HK-2 (cell line): ENCODE measurements around the gene RTP2.
A peak's percentile ranks its signal among the peaks of the same experiment; 100 is the strongest.

Experiments
- DNase-seq: peaks from one replicate; pipeline ENCODE4 v3.0.0-alpha.2; 2018; ENCODE audit not compliant: unreplicated experiment

The RTP2 gene

DNA sequence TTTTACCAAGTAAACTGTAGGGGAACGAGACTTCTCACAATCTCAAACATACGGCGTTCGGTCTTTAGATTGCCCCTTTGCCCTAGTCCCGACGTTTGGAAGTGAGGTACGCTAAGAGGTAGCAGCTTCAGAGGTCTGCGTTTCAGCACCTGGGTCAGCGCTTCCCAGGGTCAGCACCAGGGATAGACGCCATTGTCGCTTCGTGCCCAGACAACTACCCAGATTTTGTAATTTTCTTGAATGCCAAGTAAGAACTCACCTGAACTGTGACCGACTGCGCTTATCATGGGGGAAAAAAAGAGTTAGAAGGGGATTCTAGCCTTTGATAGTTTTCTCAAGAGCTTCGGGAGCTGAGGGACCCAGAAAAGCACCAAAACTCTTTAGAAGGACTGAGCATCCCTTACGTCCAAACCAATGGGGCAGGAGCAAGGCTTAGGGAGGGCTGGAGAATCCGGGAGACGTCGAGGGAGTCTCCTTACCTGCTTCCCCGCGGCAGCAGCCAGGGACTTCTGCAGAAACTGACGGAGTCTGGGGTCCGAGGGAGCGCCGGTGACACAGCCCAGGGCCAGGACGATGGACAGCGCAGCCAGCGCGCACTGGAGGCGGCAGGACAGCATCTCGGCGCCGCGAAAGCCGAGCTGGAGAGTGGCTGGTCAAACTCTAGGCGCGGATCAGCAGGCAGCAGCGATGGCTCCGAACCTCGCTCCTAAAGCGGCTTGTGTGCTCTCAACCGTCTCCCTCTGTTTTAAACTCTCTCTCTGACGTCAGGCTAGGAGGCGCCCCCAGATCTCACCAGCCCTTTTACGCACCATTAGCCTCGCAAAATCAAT lies 32.5 kb downstream of the RTP2 start, which contains the start of gene SST:
Gene SST (minus strand): TSS at position 720 of the 830 bp plus-strand sequence. CDS start 103 bp downstream, at position 617.
- DNase-seq, result peak; percentile 30

DNA sequence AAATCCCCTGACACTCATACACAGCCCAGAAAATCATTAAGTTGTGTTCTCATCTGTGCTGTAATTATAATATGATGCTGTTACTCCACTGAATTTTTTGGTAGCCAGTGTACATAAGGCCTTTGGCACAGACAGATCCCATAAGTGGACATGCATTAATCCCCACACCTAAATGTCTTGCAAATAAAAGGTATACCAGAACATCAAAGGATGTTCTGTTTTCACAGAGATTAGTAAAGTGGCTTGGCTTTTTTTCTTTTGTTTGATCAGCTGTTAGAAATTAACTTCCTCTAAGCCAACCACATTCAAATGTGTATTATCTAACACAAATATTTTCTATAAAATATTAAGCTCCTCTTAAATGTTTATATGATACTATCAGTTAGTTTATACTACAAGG lies 34.8 kb downstream of the RTP2 start:
- no peak for DNase-seq

DNA sequence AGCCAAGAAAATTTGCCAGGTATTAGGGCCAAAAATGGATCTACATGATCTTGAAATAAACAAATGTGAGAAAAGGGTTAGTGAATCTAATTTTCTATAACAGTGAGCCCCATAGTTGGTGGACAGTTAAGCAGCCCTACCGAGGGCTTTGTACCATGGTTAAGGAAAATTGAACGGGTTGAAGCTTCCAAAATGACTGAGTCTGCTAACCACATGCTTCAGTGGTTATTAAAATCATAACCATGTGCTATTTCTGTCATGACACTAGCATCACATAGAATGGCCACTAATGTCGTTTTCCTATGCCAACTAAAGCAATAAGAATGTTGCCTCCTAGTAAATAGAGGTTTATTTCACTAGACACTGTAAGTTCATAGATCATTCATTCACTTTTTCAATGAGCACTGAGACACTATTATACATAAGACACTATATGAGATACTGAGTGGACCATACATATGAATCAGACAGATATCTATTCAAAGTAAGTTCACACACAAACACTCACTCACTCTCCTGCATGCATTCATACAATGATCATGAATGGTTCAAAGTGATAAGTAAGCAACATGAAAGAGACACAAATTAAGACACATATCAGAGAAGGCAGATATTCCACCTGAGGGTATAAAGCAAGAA lies 36.5 kb downstream of the RTP2 start:
- no peak for DNase-seq

DNA sequence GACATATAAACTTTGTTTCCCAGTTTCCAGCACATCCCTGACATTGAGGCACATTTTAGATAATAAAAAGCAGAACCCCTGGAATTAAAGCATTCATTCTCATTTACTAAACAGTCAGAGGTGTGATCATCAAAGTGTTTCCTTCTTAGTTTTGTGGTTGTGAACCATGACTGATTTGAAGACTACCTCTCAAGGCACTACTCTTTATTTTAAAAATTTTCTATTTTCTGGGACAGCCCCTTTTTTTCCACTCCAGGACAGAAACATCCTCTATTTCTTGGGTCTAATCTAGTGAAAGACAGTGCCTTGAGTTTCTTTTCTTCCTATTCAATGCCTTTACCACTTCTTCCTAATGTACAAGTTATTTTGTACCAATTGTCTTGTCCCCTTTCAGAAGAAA lies 37.3 kb downstream of the RTP2 start:
- DNase-seq, result no peak

DNA sequence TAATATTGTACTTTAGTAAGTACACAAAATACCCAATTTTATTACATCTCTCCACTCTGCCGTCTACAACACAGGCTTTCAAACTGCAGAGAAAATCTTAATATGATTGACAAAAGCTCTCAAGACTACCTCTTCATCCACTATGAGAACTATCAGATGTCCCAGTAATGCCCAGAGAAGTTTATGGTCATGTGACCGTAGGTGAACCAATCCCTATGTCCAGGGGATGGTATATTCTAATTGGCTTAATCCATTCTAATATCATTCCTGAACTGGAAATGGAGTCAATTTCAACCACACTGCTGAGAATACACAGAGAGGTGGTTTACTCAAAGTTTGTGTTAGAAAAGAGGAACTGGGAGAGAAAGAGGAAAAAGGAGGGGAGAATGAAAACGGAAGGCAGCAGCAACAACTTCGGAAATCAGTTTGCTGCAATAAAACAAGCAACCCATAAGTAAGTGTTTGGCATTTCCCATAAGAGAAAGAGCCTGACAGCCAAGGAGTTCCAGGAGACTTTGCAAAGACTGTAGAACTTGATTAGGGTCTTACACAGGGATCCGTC lies 39.4 kb downstream of the RTP2 start:
- DNase-seq, result no peak

DNA sequence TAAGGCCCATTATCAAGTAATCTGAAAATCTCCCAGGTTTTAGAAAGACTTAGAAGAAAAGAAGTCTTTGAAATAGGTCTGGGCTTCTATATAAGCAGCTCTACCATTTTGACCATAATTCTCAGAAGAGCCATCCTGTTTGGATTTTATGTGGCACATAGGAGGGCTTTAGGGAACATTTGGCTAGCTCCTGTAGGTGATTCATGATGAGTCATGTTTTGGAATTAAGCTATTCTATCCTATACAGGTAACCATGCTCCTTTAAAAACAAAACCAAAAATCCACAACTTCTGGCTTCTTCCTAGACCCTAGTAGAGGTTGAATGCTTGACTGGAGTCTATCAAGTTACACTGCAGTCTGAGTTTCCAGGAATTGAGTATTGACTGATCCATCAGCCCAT lies 41.1 kb downstream of the RTP2 start:
- DNase-seq, result no peak

DNA sequence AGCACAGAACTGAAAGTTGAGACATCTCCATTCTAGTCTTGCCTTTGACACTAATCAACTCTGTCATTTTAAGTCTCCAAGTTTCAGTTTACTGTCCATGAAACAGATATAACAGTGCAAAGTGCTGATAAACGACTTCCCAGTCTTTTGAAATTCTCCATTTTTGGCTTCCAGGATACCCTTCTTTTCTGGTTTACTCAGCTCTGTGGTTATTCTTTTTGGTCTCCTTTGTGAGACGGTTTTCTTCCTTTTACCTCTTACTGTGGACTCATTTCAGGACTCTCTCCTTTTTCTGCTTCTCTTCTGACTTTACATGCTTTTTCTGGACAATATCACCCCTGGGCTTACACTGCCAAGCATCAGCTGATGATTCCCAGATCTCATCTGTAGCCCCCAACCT lies 51.1 kb downstream of the RTP2 start:
- no peak for DNase-seq
